Endothelial cell of umbilical vein (primary cell): ENCODE measurements around the gene RHEBL1. TPM values are rescaled to one million over a fixed set of nuclear protein-coding genes. Genes with fewer than 3 reads are reported as not detected.

Experiments used
- BruUV-seq: library from RNA; stranded (reverse); fragments of 400-500 nt; replicated peaks from 2 replicates; lab custom pipeline; 2021; lab: Mats Ljungman, UMichigan
- CTCF ChIA-PET: fragments of 300-600, 350-600 bp; sonication (Branson Sonifier 250); formaldehyde crosslinking; loops from one replicate; lab custom pipeline; 2021; ENCODE audit warnings: antibody characterized with exemption, inconsistent platforms; lab: Charles Lee
- POLR2A ChIA-PET: fragments of 300-600, 350-600 bp; sonication (Branson Sonifier 250); formaldehyde crosslinking; loops from one replicate; lab custom pipeline; 2021; ENCODE audit warnings: antibody characterized with exemption, inconsistent platforms; lab: Charles Lee
- DNase-seq: peaks from one replicate; pipeline ENCODE4 v3.0.0-alpha.2; 2011; ENCODE audit warnings: low read depth, low spot score
- FAIRE-seq: peaks from 2 replicates; lab custom pipeline; 2011; peaks lifted over from hg19 to GRCh38; lab: Jason Lieb, UNC
- H2AFZ ChIP-seq: 2 replicates; pipeline ENCODE4 v1.6.0; 2012; ENCODE audit warnings: low read depth, low read length, control low read depth, inconsistent platforms
- H3K27ac ChIP-seq: 2 replicates; pipeline ENCODE4 v1.5.1; 2011; ENCODE audit warnings: low read depth, mild to moderate bottlenecking, control low read depth, low read length, moderate library complexity; ENCODE audit not compliant: insufficient read depth
- H3K27me3 ChIP-seq, 2 experiments: 2 replicates each; pipeline versions ENCODE4 v1.6.0 to v1.6.1; 2011; ENCODE audit warnings: low read length in 2 of 2, mixed read lengths in 1 of 2; ENCODE audit not compliant: control insufficient read depth in 2 of 2, insufficient read depth in 2 of 2
- H3K36me3 ChIP-seq, 2 experiments: 2 replicates in 1 of 2; 3 replicates in 1 of 2; pipeline ENCODE4 v1.5.1; 2011; ENCODE audit warnings: low read length in 2 of 2, mild to moderate bottlenecking in 1 of 2, moderate library complexity in 1 of 2; ENCODE audit not compliant: control insufficient read depth in 2 of 2, insufficient read depth in 2 of 2; ENCODE audit errors: extremely low read depth in 1 of 2
- H3K4me1 ChIP-seq: 3 replicates; pipeline ENCODE4 v1.5.1; 2011; ENCODE audit warnings: mild to moderate bottlenecking, low read length; ENCODE audit not compliant: control insufficient read depth, insufficient read depth; ENCODE audit errors: extremely low read depth
- H3K4me2 ChIP-seq: 2 replicates; pipeline ENCODE4 v1.6.1; 2011; ENCODE audit warnings: low read length, control low read depth, mixed read lengths; ENCODE audit not compliant: insufficient read depth
- H3K4me3 ChIP-seq, 3 experiments: fragments of 200-600 bp in 1 of 3; sonication (generic), shearing (Covaris generic) in 1 of 3; replicated peaks in 1 of 3; 2 replicates each; pipeline ENCODE4 v1.5.1; 2011 to 2016; ENCODE audit warnings: control low read depth in 3 of 3, low read length in 3 of 3, mild to moderate bottlenecking in 2 of 3, inconsistent platforms in 1 of 3, low read depth in 1 of 3, moderate library complexity in 1 of 3; ENCODE audit not compliant: insufficient read depth in 1 of 3
- H3K79me2 ChIP-seq: 2 replicates; pipeline ENCODE4 v1.6.0; 2012; ENCODE audit warnings: low read length, inconsistent platforms; ENCODE audit not compliant: control insufficient read depth, insufficient read depth
- H3K9ac ChIP-seq: replicated peaks from 2 replicates; pipeline ENCODE3; 2011; ENCODE audit warnings: low read length, control low read depth; ENCODE audit not compliant: insufficient read depth; ENCODE audit errors: extremely low read depth
- H3K9me1 ChIP-seq: replicated peaks from 3 replicates; pipeline ENCODE4 v1.6.0; 2011; ENCODE audit warnings: mild to moderate bottlenecking, low read length; ENCODE audit not compliant: control insufficient read depth, insufficient read depth; ENCODE audit errors: extremely low read depth
- H3K9me3 ChIP-seq: replicated peaks from 2 replicates; pipeline ENCODE4 v1.5.1; 2012; ENCODE audit warnings: low read length, inconsistent platforms; ENCODE audit not compliant: control insufficient read depth, insufficient read depth
- H4K20me1 ChIP-seq: replicated peaks from 2 replicates; pipeline ENCODE3; 2011; ENCODE audit warnings: mild to moderate bottlenecking, low read length; ENCODE audit not compliant: control insufficient read depth, insufficient read depth; ENCODE audit errors: extremely low read depth
- CTCF ChIP-seq, 2 donors: IDR thresholded peaks; 1 replicate in 1 of 2; 2 replicates in 1 of 2; pipeline ENCODE4 v1.5.1; 2011; ENCODE audit warnings: low read length in 2 of 2, mild to moderate bottlenecking in 2 of 2, moderate library complexity in 2 of 2, control low read depth in 1 of 2, inconsistent platforms in 1 of 2, low read depth in 1 of 2; ENCODE audit not compliant: insufficient read depth in 1 of 2; ENCODE audit errors: extremely low read depth in 1 of 2
- EZH2 ChIP-seq: IDR thresholded peaks from 2 replicates; pipeline ENCODE4 v1.6.1; 2012; ENCODE audit warnings: borderline replicate concordance, low read depth, mild to moderate bottlenecking, moderate library complexity, low read length, inconsistent platforms; ENCODE audit not compliant: severe bottlenecking
- FOS ChIP-seq: IDR thresholded peaks from 2 replicates; pipeline ENCODE4 v1.6.1; 2011; ENCODE audit warnings: mild to moderate bottlenecking, low read length, moderate library complexity, borderline replicate concordance; ENCODE audit not compliant: insufficient read depth
- GATA2 ChIP-seq: IDR thresholded peaks from 2 replicates; pipeline ENCODE4 v1.7.0; 2011; ENCODE audit warnings: low read depth, mild to moderate bottlenecking, moderate library complexity, mixed read lengths, low read length; ENCODE audit not compliant: insufficient read length, insufficient read depth
- JUN ChIP-seq: IDR thresholded peaks from 2 replicates; pipeline ENCODE4 v1.6.1; 2011; ENCODE audit warnings: borderline replicate concordance, low read depth; ENCODE audit not compliant: insufficient read length, insufficient read depth
- MAX ChIP-seq: IDR thresholded peaks from 2 replicates; pipeline ENCODE4 v1.6.1; 2011; ENCODE audit not compliant: insufficient read depth, insufficient read length
- MYC ChIP-seq: IDR thresholded peaks from one replicate; pipeline ENCODE4 v1.6.1; 2011; ENCODE audit warnings: mild to moderate bottlenecking, low read depth, low read length
- POLR2A ChIP-seq: IDR thresholded peaks from 2 replicates; pipeline ENCODE4 v1.6.1; 2012; ENCODE audit warnings: low read depth, mild to moderate bottlenecking, control low read depth, low read length
- POLR2AphosphoS5 ChIP-seq: IDR thresholded peaks from 2 replicates; pipeline ENCODE4 v1.6.1; 2012; ENCODE audit warnings: low read depth, mild to moderate bottlenecking, control low read depth, low read length, moderate library complexity; ENCODE audit not compliant: insufficient read depth
- dilution Hi-C: fragments of 300-500 bp; cut with MboI; formaldehyde crosslinking; loops from one replicate; pipeline ENCODE4 v1.15.0; 2019; ENCODE audit warnings: low sequenced_read_pairs; ENCODE audit not compliant: extremely low pct_ligation_motif_present
- intact Hi-C: fragments of 100-400 bp; cut with micrococcal nuclease; formaldehyde crosslinking; loops from one replicate; pipeline ENCODE4 v1.10.0; 2022
- polyA plus RNA-seq, 4 experiments: library from polyadenylated mRNA; depleted of rRNA in 3 of 4; stranded (reverse) in 3 of 4; unstranded in 1 of 4; fragments of >200 nt; gene quantifications; 2 replicates each; pipeline versions ENCODE4 v1.2.1 to v1.2.3, GENCODE V29; 2011 to 2012; ENCODE audit warnings: missing spikeins in 1 of 4
- total RNA-seq: library from RNA; stranded (reverse); gene quantifications from 2 replicates; pipeline ENCODE4 v1.2.3, GENCODE V29; 2021

Gene RHEBL1
- total and polyA plus RNA-seq, 2 donors (not counting 3 experiments of a cell fraction or from before 2014, with no cell fraction given), result 2.6 to 2.7 TPM

GRCh38 chr12:49041036-49041880, 28.5 kb downstream of the RHEBL1 start:
- intact Hi-C loops, result no loop called here
- DNase-seq (no peak), FAIRE-seq (no peak)
- Histone ChIP-seq H3K79me2 (no peaks in the 10 kb centered on the region), H3K4me3 (no peak overlapping the region), H3K9ac (no peak overlapping the region), H3K9me1 (no peaks in the 10 kb centered on the region), H3K9me3 (no peaks in the 10 kb centered on the region), H3K4me1 (no peaks in the 10 kb centered on the region), H3K27ac (no peak overlapping the region), H3K27me3 (no peaks in the 10 kb centered on the region), H3K4me2 (no peak overlapping the region), H2AFZ (no peak overlapping the region), H3K36me3 (peaks cover 49 to 86% of the 10 kb centered on the region in 2 experiments), H4K20me1 (no peaks in the 10 kb centered on the region)
- CTCF ChIA-PET, result interaction anchor here (1.2 to 1.7 kb wide), 3 partner anchors 8 to 44 kb away, joined by 4 to 5 read pairs (median 5); no protein-coding TSS in a partner anchor
- BruUV-seq, result no TSS peak
- POLR2A ChIA-PET, result no interaction called here
- no peak for TF ChIP-seq FOS
- no peak for TF ChIP-seq MYC
- TF ChIP-seq POLR2A, result no peak
- no peak for TF ChIP-seq CTCF (IDR thresholded peaks at IDR 0.05; ENCODE audit: extremely low read depth in 1 of 2, insufficient read depth in 1 of 2, low read depth in 1 of 2, low read length in 2 of 2)
- TF ChIP-seq MAX, result no peak
- no peak for TF ChIP-seq JUN
- no peak for TF ChIP-seq EZH2
- TF ChIP-seq POLR2AphosphoS5, result no peak
- no peak for TF ChIP-seq GATA2
- dilution Hi-C loops, result no loop called here
